KMS-11 (cell line): ENCODE measurements around the gene PCSK5.

Source experiments
- H2AFZ ChIP-seq: fragments of 200-600 bp; sonication (generic); 2 replicates; pipeline ENCODE4 v1.6.1; 2016; ENCODE audit warnings: antibody characterized with exemption, mixed run types, low read depth
- H3K27ac ChIP-seq: fragments of 200-600 bp; sonication (generic); 2 replicates; pipeline ENCODE4 v1.6.1; 2016; ENCODE audit warnings: mild to moderate bottlenecking, mixed run types
- H3K27me3 ChIP-seq: fragments of 200-600 bp; sonication (generic); 2 replicates; pipeline ENCODE4 v1.6.1; 2017; ENCODE audit warnings: mild to moderate bottlenecking, low read depth, mixed run types, moderate library complexity; ENCODE audit not compliant: insufficient read depth
- H3K36me3 ChIP-seq: fragments of 200-600 bp; sonication (generic); 2 replicates; pipeline ENCODE4 v1.6.1; 2017; ENCODE audit warnings: mild to moderate bottlenecking, mixed run types; ENCODE audit not compliant: insufficient read depth
- H3K4me1 ChIP-seq: fragments of 200-600 bp; sonication (generic); 2 replicates; pipeline ENCODE4 v1.6.1; 2016; ENCODE audit warnings: mild to moderate bottlenecking, low read depth, mixed run types; ENCODE audit not compliant: poor library complexity, severe bottlenecking
- H3K4me2 ChIP-seq: fragments of 200-600 bp; sonication (generic); 2 replicates; pipeline ENCODE4 v1.7.0; 2016; ENCODE audit warnings: mild to moderate bottlenecking, mixed run types
- H3K4me3 ChIP-seq: fragments of 200-600 bp; sonication (generic); IDR thresholded peaks from 2 replicates; pipeline ENCODE4 v1.6.1; 2017; ENCODE audit warnings: low read depth, low read length, mixed read lengths; ENCODE audit not compliant: insufficient read depth
- H3K79me2 ChIP-seq: fragments of 200-600 bp; sonication (generic); 2 replicates; pipeline ENCODE4 v1.6.1; 2016; ENCODE audit warnings: low read depth, mixed run types; ENCODE audit not compliant: insufficient read depth
- H3K9ac ChIP-seq: fragments of 200-600 bp; sonication (generic); 2 replicates; pipeline ENCODE4 v1.6.1; 2016; ENCODE audit warnings: mild to moderate bottlenecking, mixed run types
- H4K20me1 ChIP-seq: fragments of 200-600 bp; sonication (generic); 2 replicates; pipeline ENCODE4 v1.6.1; 2016; ENCODE audit warnings: mild to moderate bottlenecking, mixed run types; ENCODE audit not compliant: insufficient read depth
- TF ChIP-seq, protein P1 (sequence below): fragments of 200-600 bp; sonication (generic); conservative IDR thresholded peaks from 2 replicates; pipeline ENCODE4 v1.6.1; 2017; ENCODE audit warnings: low read depth, mild to moderate bottlenecking, antibody characterized with exemption, low read length, moderate library complexity, mixed read lengths

Gene PCSK5

DNA sequence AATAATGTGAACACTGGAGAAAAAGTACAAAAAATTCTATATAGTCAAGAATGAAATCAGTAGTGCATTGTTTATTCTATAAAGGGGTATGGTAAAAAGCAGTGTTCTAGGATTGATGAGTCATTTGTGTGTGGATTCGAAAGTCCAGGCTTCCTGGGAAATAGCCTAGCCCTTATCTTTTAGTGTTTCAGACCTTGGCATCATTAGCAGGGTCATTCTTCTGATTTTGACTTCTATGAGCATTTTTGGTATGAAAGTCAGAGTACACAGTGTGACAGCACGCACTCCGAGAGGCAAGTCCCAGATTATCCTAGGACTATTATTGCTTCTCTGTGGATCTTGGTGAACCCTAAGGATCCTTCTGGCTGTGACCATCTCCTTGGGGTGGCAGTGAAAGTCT is 16.9 kb downstream of the PCSK5 start:
- Histone ChIP-seq H3K4me3 (no peak overlapping the region), H3K4me1 (no peaks in the 10 kb centered on the region), H3K36me3 (no peaks in the 10 kb centered on the region), H3K79me2 (no peaks in the 10 kb centered on the region), H3K27me3 (no peaks in the 10 kb centered on the region), H4K20me1 (no peaks in the 10 kb centered on the region), H3K9ac (no peak overlapping the region), H2AFZ (no peak overlapping the region), H3K27ac (no peak overlapping the region), H3K4me2 (no peak overlapping the region)
- TF ChIP-seq, protein P1, sequence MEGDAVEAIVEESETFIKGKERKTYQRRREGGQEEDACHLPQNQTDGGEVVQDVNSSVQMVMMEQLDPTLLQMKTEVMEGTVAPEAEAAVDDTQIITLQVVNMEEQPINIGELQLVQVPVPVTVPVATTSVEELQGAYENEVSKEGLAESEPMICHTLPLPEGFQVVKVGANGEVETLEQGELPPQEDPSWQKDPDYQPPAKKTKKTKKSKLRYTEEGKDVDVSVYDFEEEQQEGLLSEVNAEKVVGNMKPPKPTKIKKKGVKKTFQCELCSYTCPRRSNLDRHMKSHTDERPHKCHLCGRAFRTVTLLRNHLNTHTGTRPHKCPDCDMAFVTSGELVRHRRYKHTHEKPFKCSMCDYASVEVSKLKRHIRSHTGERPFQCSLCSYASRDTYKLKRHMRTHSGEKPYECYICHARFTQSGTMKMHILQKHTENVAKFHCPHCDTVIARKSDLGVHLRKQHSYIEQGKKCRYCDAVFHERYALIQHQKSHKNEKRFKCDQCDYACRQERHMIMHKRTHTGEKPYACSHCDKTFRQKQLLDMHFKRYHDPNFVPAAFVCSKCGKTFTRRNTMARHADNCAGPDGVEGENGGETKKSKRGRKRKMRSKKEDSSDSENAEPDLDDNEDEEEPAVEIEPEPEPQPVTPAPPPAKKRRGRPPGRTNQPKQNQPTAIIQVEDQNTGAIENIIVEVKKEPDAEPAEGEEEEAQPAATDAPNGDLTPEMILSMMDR: no peak

DNA sequence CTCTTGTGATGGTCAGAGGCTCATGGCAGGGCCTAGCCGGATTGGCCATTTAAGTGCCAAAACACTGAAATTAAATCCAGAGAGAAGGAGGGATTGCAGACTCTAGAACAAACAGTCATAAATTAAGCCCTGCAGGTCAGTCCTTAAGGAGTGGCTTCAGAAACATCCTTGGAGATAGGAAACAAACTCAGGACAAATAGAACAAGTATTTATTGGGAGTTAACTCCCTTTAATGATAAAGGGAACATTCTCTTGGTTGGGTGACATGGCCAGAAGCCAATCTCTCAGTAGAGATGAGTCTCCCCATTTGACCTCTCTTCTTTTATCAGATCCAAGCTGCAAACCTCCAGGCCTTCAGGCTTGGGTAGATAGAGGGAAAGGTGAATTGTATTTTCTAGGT is 17.4 kb downstream of the PCSK5 start:
- H2AFZ ChIP-seq: no peak overlapping the region
- no peaks in the 10 kb centered on the region for H4K20me1 ChIP-seq
- no peaks in the 10 kb centered on the region for H3K27me3 ChIP-seq
- H3K4me2 ChIP-seq: no peak overlapping the region
- H3K79me2 ChIP-seq: no peaks in the 10 kb centered on the region
- no peak overlapping the region for H3K9ac ChIP-seq
- H3K27ac ChIP-seq: no peak overlapping the region
- H3K4me1 ChIP-seq: no peaks in the 10 kb centered on the region
- no peak overlapping the region for H3K4me3 ChIP-seq
- TF ChIP-seq, protein P1: no peak
- H3K36me3 ChIP-seq: no peaks in the 10 kb centered on the region

DNA sequence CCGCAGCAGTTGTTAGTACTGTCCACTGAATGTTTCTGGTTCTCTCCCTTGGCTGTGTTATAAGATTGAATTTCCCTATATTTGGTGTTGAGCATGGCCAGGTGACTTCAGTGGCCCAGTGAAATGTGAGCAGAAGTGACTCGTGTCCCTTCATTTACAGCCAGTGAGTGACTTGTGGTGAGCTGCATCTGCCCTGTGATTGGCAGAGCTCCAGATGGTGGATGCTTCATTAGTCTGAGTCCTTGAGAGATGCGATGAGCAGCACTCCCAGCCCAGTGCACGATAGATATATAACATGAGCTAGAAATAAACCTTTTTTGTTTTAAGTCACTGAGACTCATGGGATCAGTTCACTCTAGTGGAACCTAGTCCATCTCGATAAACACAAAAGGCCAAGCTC is 19.3 kb downstream of the PCSK5 start:
- no peaks in the 10 kb centered on the region for H3K79me2 ChIP-seq
- no peaks in the 10 kb centered on the region for H3K27me3 ChIP-seq

DNA sequence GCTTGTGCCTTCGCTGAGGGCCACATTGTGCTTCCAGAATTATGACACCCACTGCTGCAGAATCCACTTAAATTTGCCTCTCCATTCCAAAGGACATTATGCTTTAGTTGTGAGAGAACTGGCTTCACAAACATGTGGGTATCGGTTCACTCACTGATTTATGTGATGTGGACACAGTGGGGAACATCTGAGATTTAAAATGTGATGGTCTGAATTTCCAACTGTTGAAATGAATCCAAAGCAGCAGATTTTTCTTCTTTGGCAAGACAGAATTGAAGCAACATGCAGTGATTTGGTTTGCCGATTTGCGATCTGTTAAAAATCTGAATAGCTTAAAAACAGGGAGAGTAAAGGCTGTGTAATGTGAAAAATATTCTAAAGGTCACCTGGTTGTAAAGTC is 20.3 kb downstream of the PCSK5 start:
- H4K20me1 ChIP-seq: no peaks in the 10 kb centered on the region
- H3K9ac ChIP-seq: no peak overlapping the region
- H3K27ac ChIP-seq: no peak overlapping the region
- no peak overlapping the region for H3K4me2 ChIP-seq
- no peak overlapping the region for H2AFZ ChIP-seq
- no peaks in the 10 kb centered on the region for H3K4me1 ChIP-seq
- no peak overlapping the region for H3K4me3 ChIP-seq
- no peaks in the 10 kb centered on the region for H3K79me2 ChIP-seq
- no peaks in the 10 kb centered on the region for H3K27me3 ChIP-seq
- no peaks in the 10 kb centered on the region for H3K36me3 ChIP-seq
- TF ChIP-seq, protein P1: no peak

More for the DNA sequence above, 19.3 kb downstream of the PCSK5 start:
- no peaks in the 10 kb centered on the region for H4K20me1 ChIP-seq
- H3K27ac ChIP-seq: no peak overlapping the region
- TF ChIP-seq, protein P1: no peak
- H3K9ac ChIP-seq: no peak overlapping the region
- H3K4me2 ChIP-seq: no peak overlapping the region
- H3K36me3 ChIP-seq: no peaks in the 10 kb centered on the region
- no peak overlapping the region for H2AFZ ChIP-seq
- no peak overlapping the region for H3K4me3 ChIP-seq
- no peaks in the 10 kb centered on the region for H3K4me1 ChIP-seq

DNA sequence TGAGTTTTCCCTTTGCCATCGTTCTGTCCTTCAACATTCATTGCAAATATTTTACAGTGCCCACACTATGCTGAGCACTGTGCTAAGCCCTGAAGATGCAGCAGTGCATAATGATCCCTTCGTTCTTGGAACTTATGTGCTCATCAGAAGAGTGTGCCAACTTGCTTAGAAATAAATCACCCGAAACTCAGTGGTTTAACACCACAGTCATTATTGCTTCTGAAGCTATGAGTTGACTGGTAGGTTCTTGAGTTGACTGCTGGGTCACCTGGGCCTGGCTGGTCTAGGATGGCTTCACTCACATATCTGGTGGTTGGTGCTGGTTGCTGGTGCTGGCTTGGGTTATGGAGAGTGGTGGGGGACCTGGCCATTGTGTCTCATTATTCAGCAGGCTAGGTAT is 20.9 kb downstream of the PCSK5 start:
- no peaks in the 10 kb centered on the region for H3K27me3 ChIP-seq
- H3K4me2 ChIP-seq: no peak overlapping the region
- no peaks in the 10 kb centered on the region for H3K4me1 ChIP-seq
- H3K9ac ChIP-seq: no peak overlapping the region
- H4K20me1 ChIP-seq: no peaks in the 10 kb centered on the region
- TF ChIP-seq, protein P1: no peak
- no peak overlapping the region for H3K27ac ChIP-seq
- H3K4me3 ChIP-seq: no peak overlapping the region
- no peaks in the 10 kb centered on the region for H3K79me2 ChIP-seq
- H3K36me3 ChIP-seq: no peaks in the 10 kb centered on the region
- no peak overlapping the region for H2AFZ ChIP-seq
